Mesothelial cell of epicardium (in vitro differentiated cells): Measurements from ENCODE around the gene DGKQ. TPM values are rescaled to one million over a fixed set of nuclear protein-coding genes. Genes with fewer than 3 reads are reported as not detected.

Experiments used
- DNase-seq, 2 experiments: peaks; one replicate each; pipeline ENCODE4 v3.0.0; 2021; ENCODE audit warnings: low spot score in 2 of 2; ENCODE audit not compliant: unreplicated experiment in 2 of 2
- H3K27ac Mint-ChIP-seq: 2 replicates; pipeline ENCODE4 v1.8.0; 2021; ENCODE audit warnings: mixed read lengths
- H3K27me3 Mint-ChIP-seq: 2 replicates; pipeline ENCODE4 v1.8.0; 2021; ENCODE audit warnings: low read depth, mixed read lengths
- H3K36me3 Mint-ChIP-seq: 2 replicates; pipeline ENCODE4 v1.8.0; 2021; ENCODE audit warnings: mixed read lengths
- H3K4me1 Mint-ChIP-seq: 2 replicates; pipeline ENCODE4 v1.8.0; 2021; ENCODE audit warnings: mixed read lengths
- H3K4me3 Mint-ChIP-seq: 2 replicates; pipeline ENCODE4 v1.8.0; 2021; ENCODE audit warnings: mild to moderate bottlenecking, moderate library complexity, mixed read lengths
- H3K9me3 Mint-ChIP-seq: 2 replicates; pipeline ENCODE4 v1.8.0; 2021; ENCODE audit warnings: mixed read lengths
- CTCF ChIP-seq: fragments of 200-600 bp; sonication (generic); IDR thresholded peaks from one replicate; pipeline ENCODE4 v1.5.0; 2021; ENCODE audit warnings: antibody characterized with exemption; ENCODE audit not compliant: unreplicated experiment
- total RNA-seq: library from RNA; stranded (reverse); gene quantifications from 3 replicates; pipeline ENCODE4 v1.2.1, GENCODE V29; 2021

Gene DGKQ
- total RNA-seq, 1 donor from 2014 or later: 15.6 TPM

- DNase-seq: no peak
- peaks cover 4% of the 10 kb centered on the region for H3K27me3 Mint-ChIP-seq
- no peak for TF ChIP-seq CTCF
- no peak overlapping the region for H3K27ac Mint-ChIP-seq
- peaks cover 5% of the 10 kb centered on the region for H3K36me3 Mint-ChIP-seq
- H3K4me3 Mint-ChIP-seq: no peak overlapping the region
- H3K9me3 Mint-ChIP-seq: no peaks in the 10 kb centered on the region
- H3K4me1 Mint-ChIP-seq: no peaks in the 10 kb centered on the region
These were observed 10.8 kb downstream of the DGKQ start for GRCh38 chr4:962231-963208.

- Mint-ChIP-seq H3K36me3 (peaks cover 6% of the 10 kb centered on the region), H3K4me1 (no peaks in the 10 kb centered on the region), H3K27me3 (peaks cover 2% of the 10 kb centered on the region), H3K27ac (no peak overlapping the region), H3K4me3 (no peak overlapping the region), H3K9me3 (no peaks in the 10 kb centered on the region)
- DNase-seq: no peak
- no peak for TF ChIP-seq CTCF
These were observed 11.8 kb downstream of the DGKQ start for GRCh38 chr4:961351-962230.

- no peak overlapping the region for H3K27ac Mint-ChIP-seq
- no peak for DNase-seq
- no peak overlapping the region for H3K4me3 Mint-ChIP-seq
- peaks cover 5% of the 10 kb centered on the region for H3K36me3 Mint-ChIP-seq
- no peaks in the 10 kb centered on the region for H3K9me3 Mint-ChIP-seq
- no peak for TF ChIP-seq CTCF
- no peaks in the 10 kb centered on the region for H3K4me1 Mint-ChIP-seq
- H3K27me3 Mint-ChIP-seq: peaks cover under 1% of the 10 kb centered on the region
These were observed 12.6 kb downstream of the DGKQ start for GRCh38 chr4:960636-961350.

GRCh38 chr4:960140-960635 is 13.2 kb downstream of the DGKQ start:
- Mint-ChIP-seq H3K9me3 (no peaks in the 10 kb centered on the region), H3K27ac (no peak overlapping the region), H3K27me3 (no peaks in the 10 kb centered on the region), H3K36me3 (peaks cover 5% of the 10 kb centered on the region), H3K4me3 (no peak overlapping the region), H3K4me1 (no peaks in the 10 kb centered on the region)
- no peak for TF ChIP-seq CTCF
- no peak for DNase-seq

GRCh38 chr4:959338-960139 is 13.8 kb downstream of the DGKQ start:
- no peak for TF ChIP-seq CTCF
- H3K4me1 Mint-ChIP-seq: no peaks in the 10 kb centered on the region
- no peak overlapping the region for H3K4me3 Mint-ChIP-seq
- H3K36me3 Mint-ChIP-seq: peaks cover 9% of the 10 kb centered on the region
- no peaks in the 10 kb centered on the region for H3K27me3 Mint-ChIP-seq
- no peak overlapping the region for H3K27ac Mint-ChIP-seq
- no peak for DNase-seq
- H3K9me3 Mint-ChIP-seq: no peaks in the 10 kb centered on the region
